BJ (cell line): ENCODE data around the gene SF3B1. TPM values are rescaled to one million over a fixed set of nuclear protein-coding genes. Genes with fewer than 3 reads are reported as not detected.
"Not testable (repeated sequence)": the region's sequence is repeated elsewhere in the genome, so short reads cannot be mapped to it uniquely, and the experiment has no call there.

Experiments used
- CTCF ChIA-PET: fragments of 350-600 bp; formaldehyde crosslinking; extraction: SDS; loops from one replicate; lab custom pipeline; 2021; ENCODE audit warnings: antibody characterized with exemption, inconsistent platforms; lab: Yijun Ruan, JAX
- POLR2A ChIA-PET: fragments of 300-600 bp; sonication (Branson Sonifier 250); formaldehyde crosslinking; extraction: SDS; loops from one replicate; lab custom pipeline; 2021; ENCODE audit warnings: antibody characterized with exemption; lab: Charles Lee
- DNase-seq: peaks from one replicate; pipeline ENCODE4 v3.0.0-alpha.2; 2011; ENCODE audit warnings: low read depth
- H3K27me3 ChIP-seq: 2 replicates; pipeline ENCODE4 v1.6.0; 2011; ENCODE audit warnings: low read length; ENCODE audit not compliant: control insufficient read depth, insufficient read depth
- H3K36me3 ChIP-seq: 2 replicates; pipeline ENCODE4 v1.5.1; 2011; ENCODE audit warnings: low read length; ENCODE audit not compliant: control insufficient read depth, insufficient read depth
- H3K4me3 ChIP-seq: 2 replicates; pipeline ENCODE4 v1.5.1; 2011; ENCODE audit warnings: low read depth, mild to moderate bottlenecking, control low read depth, low read length
- polyA plus RNA-seq: library from polyadenylated mRNA; depleted of rRNA; stranded (reverse); fragments of >200 nt; gene quantifications from 2 replicates; pipeline ENCODE4 v1.2.3, GENCODE V29; 2011
- TF ChIP-seq, protein P1 (sequence below): IDR thresholded peaks from 2 replicates; pipeline ENCODE4 v1.5.1; 2011; ENCODE audit warnings: low read depth, mild to moderate bottlenecking, control low read depth, inconsistent platforms, low read length, moderate library complexity; ENCODE audit not compliant: insufficient read depth

The SF3B1 gene
- polyA plus RNA-seq, 1 experiment: 187 TPM

DNA sequence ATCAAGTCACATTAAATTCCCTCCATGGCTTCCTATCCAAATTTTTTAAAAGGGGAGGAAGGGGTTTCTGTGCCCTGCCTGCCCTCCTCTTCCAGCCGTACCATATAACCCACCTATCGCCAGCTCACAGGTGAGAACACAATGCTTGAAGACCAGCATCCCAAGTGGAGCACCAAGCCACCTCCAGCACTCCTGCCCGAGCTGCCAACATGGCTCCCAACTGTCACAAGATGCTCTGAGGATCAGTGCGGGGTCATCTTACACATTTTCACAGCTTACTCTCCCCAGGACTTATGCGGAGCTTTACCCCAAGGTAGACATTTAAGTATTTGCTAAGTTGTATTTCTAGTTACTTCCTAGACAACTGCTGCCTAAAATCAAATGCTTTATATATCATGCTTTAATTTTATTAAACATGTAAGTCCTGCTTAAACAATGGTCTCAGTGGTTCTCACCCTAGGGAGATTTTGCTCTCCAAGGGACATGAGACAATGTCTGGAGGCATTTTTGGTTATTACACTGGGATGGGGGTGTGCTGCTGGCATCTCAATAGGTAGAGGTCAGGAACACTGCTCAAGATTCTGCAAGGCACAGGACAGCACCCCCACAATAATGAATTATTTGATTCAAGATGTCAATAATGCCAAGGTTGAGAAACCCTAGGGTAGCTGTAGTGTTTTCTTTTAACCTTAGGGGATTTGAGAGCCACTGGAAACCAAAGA, 45.8 kb downstream of the SF3B1 start:
- H3K27me3 ChIP-seq: no peaks in the 10 kb centered on the region
- DNase-seq: no peak
- H3K36me3 ChIP-seq: 0 out of 2 replicates have a peak, but pooled peaks cover 2% of the 10 kb centered on the region
- no peak overlapping the region for H3K4me3 ChIP-seq
- CTCF ChIA-PET: interaction anchor here (0.6 to 1.4 kb wide), 4 partner anchors 10 to 377 kb away, joined by 3 to 4 read pairs (median 3); no protein-coding TSS in a partner anchor
- POLR2A ChIA-PET: no interaction called here
- TF ChIP-seq, protein P1, sequence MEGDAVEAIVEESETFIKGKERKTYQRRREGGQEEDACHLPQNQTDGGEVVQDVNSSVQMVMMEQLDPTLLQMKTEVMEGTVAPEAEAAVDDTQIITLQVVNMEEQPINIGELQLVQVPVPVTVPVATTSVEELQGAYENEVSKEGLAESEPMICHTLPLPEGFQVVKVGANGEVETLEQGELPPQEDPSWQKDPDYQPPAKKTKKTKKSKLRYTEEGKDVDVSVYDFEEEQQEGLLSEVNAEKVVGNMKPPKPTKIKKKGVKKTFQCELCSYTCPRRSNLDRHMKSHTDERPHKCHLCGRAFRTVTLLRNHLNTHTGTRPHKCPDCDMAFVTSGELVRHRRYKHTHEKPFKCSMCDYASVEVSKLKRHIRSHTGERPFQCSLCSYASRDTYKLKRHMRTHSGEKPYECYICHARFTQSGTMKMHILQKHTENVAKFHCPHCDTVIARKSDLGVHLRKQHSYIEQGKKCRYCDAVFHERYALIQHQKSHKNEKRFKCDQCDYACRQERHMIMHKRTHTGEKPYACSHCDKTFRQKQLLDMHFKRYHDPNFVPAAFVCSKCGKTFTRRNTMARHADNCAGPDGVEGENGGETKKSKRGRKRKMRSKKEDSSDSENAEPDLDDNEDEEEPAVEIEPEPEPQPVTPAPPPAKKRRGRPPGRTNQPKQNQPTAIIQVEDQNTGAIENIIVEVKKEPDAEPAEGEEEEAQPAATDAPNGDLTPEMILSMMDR: no peak

DNA sequence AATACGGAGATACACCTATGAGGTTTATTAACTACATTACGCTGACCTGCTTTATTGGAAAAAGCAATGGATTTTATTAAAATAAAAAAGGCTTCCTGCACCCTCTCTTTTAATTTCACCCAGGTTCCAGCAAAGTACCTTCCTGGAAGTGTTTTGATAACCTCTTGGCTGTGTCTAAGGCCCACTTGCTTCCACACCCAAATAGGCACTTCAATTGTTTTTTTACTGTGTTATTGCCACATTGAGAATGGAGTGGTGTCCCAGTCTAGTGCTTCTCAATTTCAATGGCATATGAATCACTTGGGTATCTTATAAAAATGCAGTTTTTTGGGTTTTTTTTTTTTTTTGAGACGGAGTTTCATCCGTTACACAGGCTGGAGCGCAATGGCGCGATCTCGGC, 47.6 kb downstream of the SF3B1 start:
- TF ChIP-seq, protein P1: no peak
- no peak overlapping the region for H3K4me3 ChIP-seq
- no peaks in the 10 kb centered on the region for H3K27me3 ChIP-seq
- DNase-seq: no peak
- POLR2A ChIA-PET: no interaction called here
- CTCF ChIA-PET: interaction anchor here (0.5 to 1.3 kb wide), 2 partner anchors 270 to 273 kb away, joined by 3 read pairs; no protein-coding TSS in a partner anchor
- H3K36me3 ChIP-seq: no peaks in the 10 kb centered on the region

DNA sequence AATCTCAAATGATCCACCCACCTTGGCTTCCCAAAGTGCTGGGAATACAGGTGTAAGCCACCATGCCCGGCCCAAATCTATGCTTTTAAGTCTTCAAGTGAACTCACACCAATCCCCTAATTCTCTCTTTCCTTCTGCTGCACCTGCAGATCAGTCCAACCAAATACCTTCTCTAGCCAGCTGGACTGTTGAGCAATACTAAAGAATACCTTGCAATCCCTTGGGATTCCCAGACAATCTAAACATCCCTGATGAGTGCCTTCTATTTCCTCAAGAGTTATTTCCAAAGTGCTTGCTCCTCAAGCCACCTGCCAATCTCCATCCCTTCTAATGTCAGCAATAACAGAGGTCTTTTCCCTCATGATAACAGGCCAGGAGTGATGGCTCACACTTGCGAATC, 48.6 kb downstream of the SF3B1 start:
- TF ChIP-seq, protein P1: no peak
- CTCF ChIA-PET: interaction anchor here (1.3 kb wide), 1 partner anchor 273 kb away, joined by 3 read pairs; no protein-coding TSS in a partner anchor
- Histone ChIP-seq H3K36me3 (no peaks in the 10 kb centered on the region), H3K4me3 (no peak overlapping the region), H3K27me3 (no peaks in the 10 kb centered on the region)
- DNase-seq: no peak
- POLR2A ChIA-PET: no interaction called here

DNA sequence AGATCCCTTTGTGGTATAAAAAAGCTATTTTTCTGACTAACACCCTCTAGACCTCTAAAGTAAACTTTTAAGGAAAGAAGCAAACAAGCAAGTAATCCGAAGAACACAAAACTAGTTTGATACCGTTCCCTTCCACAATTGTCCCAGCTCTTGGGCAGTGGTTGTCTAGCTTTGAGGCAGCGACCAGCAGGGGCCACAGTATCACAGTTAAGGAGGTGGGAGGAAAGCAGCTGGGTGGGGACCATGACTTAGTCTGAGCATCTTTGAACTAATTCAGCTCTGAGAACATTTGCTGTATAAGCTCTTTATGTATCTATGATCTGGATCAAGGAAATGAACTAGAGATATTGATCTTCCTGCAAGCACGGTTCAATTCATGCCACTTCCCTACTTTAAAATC, 51.0 kb downstream of the SF3B1 start:
- no peak for DNase-seq
- H3K4me3 ChIP-seq: no peak overlapping the region
- ChIA-PET POLR2A (interaction anchor here (0.6 to 0.7 kb wide), 2 partner anchors 309 to 321 kb away, joined by 3 to 4 read pairs; partner anchors contain the start of gene MARS2), CTCF (interaction anchor here (0.9 to 1.0 kb wide), 2 partner anchors 193 to 275 kb away, joined by 3 to 4 read pairs; no protein-coding TSS in a partner anchor)
- TF ChIP-seq, protein P1: no peak
- no peaks in the 10 kb centered on the region for H3K36me3 ChIP-seq
- H3K27me3 ChIP-seq: no peaks in the 10 kb centered on the region; the same call in 1 of the 2 replicates

DNA sequence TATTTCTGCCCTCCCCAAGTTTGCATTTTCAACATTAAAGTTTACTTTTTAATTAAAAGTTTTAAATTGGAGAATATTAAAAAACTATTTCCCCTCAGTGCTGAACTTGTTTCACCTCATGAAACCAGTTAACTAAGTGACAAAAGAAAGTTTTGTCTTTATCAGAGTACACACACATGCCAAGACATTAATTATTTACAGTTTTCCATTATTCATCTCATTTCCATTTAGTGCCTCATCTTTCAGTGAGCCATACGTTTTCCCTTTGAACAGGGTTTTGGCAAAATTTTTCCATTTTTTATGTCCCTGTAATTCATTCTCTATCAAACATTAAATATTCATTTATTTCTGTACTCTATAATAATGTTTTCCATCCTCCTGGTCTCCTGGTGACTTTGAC, 53.2 kb downstream of the SF3B1 start:
- Histone ChIP-seq H3K4me3 (no peak overlapping the region), H3K36me3 (no peaks in the 10 kb centered on the region), H3K27me3 (no peaks in the 10 kb centered on the region; the same call in 1 of the 2 replicates)
- DNase-seq: no peak
- POLR2A ChIA-PET: no interaction called here
- CTCF ChIA-PET: interaction anchor here (0.6 kb wide), 1 partner anchor 17 kb away, joined by 3 read pairs; no protein-coding TSS in a partner anchor
- TF ChIP-seq, protein P1: no peak

DNA sequence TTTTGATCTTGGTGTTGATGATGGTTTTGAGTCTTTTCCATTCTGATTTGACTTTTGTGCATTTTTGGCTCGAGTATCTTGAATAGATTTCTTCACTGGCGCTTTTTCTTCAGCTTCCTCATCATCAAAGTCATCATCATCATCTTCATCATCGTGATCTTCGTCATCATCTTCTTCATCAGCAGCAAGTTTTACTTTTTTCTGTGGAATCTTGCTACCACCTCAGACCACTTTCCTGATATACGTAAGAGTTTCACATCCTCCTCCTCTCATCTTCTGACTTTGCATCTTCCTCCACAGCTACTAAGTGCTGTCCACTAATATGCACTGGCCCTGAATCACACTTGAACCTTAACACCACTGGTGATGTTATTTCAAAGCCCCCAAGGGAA, 54.9 kb downstream of the SF3B1 start:
- H3K4me3 ChIP-seq, POLR2A ChIA-PET, H3K27me3 ChIP-seq, DNase-seq, H3K36me3 ChIP-seq: not testable (repeated sequence)
- CTCF ChIA-PET: interaction anchor here (1.4 to 2.2 kb wide), 2 partner anchors 186 to 370 kb away, joined by 3 to 5 read pairs; no protein-coding TSS in a partner anchor

DNA sequence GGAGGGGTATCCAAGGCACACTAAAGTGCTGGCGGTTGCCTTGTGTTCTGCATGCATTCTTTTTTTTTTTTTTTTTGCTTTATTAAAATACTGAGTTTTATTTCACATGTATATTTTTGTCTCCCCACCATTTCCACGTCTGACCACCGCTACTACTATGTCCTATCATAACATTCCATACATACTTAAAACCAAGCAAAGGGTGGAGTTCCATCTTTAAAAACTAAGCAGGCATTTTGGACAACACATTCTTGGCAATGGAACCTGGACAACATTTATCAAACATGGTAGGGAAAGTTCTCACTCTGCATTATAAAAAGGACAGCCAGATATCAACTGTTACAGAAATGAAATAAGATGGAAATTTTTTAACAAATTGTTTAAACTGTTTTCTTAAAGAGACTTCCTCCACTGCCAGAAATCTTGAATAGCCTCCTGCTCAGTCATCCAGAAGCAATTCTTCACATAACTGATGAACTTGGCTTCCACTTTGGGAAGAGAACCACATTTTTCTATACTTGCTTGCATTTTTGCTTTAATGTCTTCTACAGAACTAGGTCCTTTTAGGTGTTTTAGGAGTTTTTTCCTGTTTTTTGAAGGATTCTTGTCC, 55.4 kb downstream of the SF3B1 start:
- CTCF ChIA-PET: interaction anchor here (1.0 to 2.2 kb wide), 8 partner anchors 10 to 370 kb away, joined by 3 to 12 read pairs (median 4); no protein-coding TSS in a partner anchor
- DNase-seq, POLR2A ChIA-PET, H3K36me3 ChIP-seq, H3K27me3 ChIP-seq, H3K4me3 ChIP-seq: not testable (repeated sequence)
